ENCODE data around the gene OSBPL10.

Gene OSBPL10

GRCh38 chr3:31957106-31957505 is 24.0 kb downstream of the OSBPL10 start:
- TF ChIP-seq PATZ1 (CRISPR knock-in tag; IDR thresholded peaks at IDR 0.05; ENCODE audit: borderline replicate concordance) (no peak), ZNF565 (CRISPR knock-in tag; conservative IDR thresholded peaks at IDR 0.05; ENCODE audit: low read depth) (no peak), CSDC2 (CRISPR knock-in tag; IDR thresholded peaks at IDR 0.05) (no peak), ZFP30 (CRISPR knock-in tag; IDR thresholded peaks at IDR 0.05) (no peak), TOX (CRISPR knock-in tag; IDR thresholded peaks at IDR 0.05; ENCODE audit: borderline replicate concordance) (no peak), TCF4 (CRISPR knock-in tag; IDR thresholded peaks at IDR 0.05; ENCODE audit: borderline replicate concordance) (no peak), OSR1 (CRISPR knock-in tag; IDR thresholded peaks at IDR 0.05) (no peak), ARNTL (CRISPR knock-in tag; IDR thresholded peaks at IDR 0.05; ENCODE audit: borderline replicate concordance, low read depth) (no peak), SNAI2 (CRISPR knock-in tag; IDR thresholded peaks at IDR 0.05) (no peak), ESRRG (CRISPR knock-in tag; IDR thresholded peaks at IDR 0.05) (no peak), POU6F1 (CRISPR knock-in tag; IDR thresholded peaks at IDR 0.05; ENCODE audit: borderline replicate concordance, low read depth) (no peak), CSRNP3 (CRISPR knock-in tag; IDR thresholded peaks at IDR 0.05) (no peak)
- no peak for ATAC-seq

- ATAC-seq: no peak
- no peak for TF ChIP-seq ZNF70 (CRISPR knock-in tag; IDR thresholded peaks at IDR 0.05)
- TF ChIP-seq PPARA (CRISPR knock-in tag; IDR thresholded peaks at IDR 0.05; ENCODE audit: borderline replicate concordance): no peak
- TF ChIP-seq ZC3H10 (CRISPR knock-in tag; IDR thresholded peaks at IDR 0.05): no peak
- TF ChIP-seq CSDC2 (CRISPR knock-in tag; IDR thresholded peaks at IDR 0.05): no peak
- no peak for TF ChIP-seq OSR1 (CRISPR knock-in tag; IDR thresholded peaks at IDR 0.05)
- TF ChIP-seq ZNF565 (CRISPR knock-in tag; conservative IDR thresholded peaks at IDR 0.05; ENCODE audit: low read depth): no peak
- no peak for TF ChIP-seq ZNF8 (CRISPR knock-in tag; IDR thresholded peaks at IDR 0.05)
- TF ChIP-seq TSHZ2 (CRISPR knock-in tag; IDR thresholded peaks at IDR 0.05): no peak
- TF ChIP-seq CREB5 (CRISPR knock-in tag; IDR thresholded peaks at IDR 0.05; ENCODE audit: low read depth): no peak
- TF ChIP-seq TCF4 (CRISPR knock-in tag; IDR thresholded peaks at IDR 0.05; ENCODE audit: borderline replicate concordance): no peak
- no peak for TF ChIP-seq GLIS3 (CRISPR knock-in tag; IDR thresholded peaks at IDR 0.05)
- TF ChIP-seq TOX (CRISPR knock-in tag; IDR thresholded peaks at IDR 0.05; ENCODE audit: borderline replicate concordance): no peak
- no peak for TF ChIP-seq CSRNP3 (CRISPR knock-in tag; IDR thresholded peaks at IDR 0.05)
- TF ChIP-seq PATZ1 (CRISPR knock-in tag; IDR thresholded peaks at IDR 0.05; ENCODE audit: borderline replicate concordance): no peak
- no peak for TF ChIP-seq RARB (CRISPR knock-in tag; IDR thresholded peaks at IDR 0.05)
- TF ChIP-seq ISL1 (CRISPR knock-in tag; IDR thresholded peaks at IDR 0.05): no peak
- no peak for TF ChIP-seq ARNTL (CRISPR knock-in tag; IDR thresholded peaks at IDR 0.05; ENCODE audit: borderline replicate concordance, low read depth)
These were observed 25.5 kb downstream of the OSBPL10 start for GRCh38 chr3:31955581-31955980.

Data from SK-N-SH treated with all-trans-retinoic acid at 6 μM for 48 hours (cell line).